Measurements from ENCODE around the gene SLMAP. TPM values are rescaled to one million over a fixed set of nuclear protein-coding genes. Genes with fewer than 3 reads are reported as not detected.
A peak's percentile ranks its signal among the peaks of the same experiment; 100 is the strongest.

Gene SLMAP
- total RNA-seq, 1 donor from 2014 or later, result 58.2 TPM

GRCh38 chr3:57757642-57758297 lies 1.7 kb downstream of the SLMAP start:
- Mint-ChIP-seq H3K27me3 (ENCODE audit: low read depth) (peaks cover 7% of the 10 kb centered on the region), H3K4me1 (ENCODE audit: low read depth) (peaks cover 28% of the 10 kb centered on the region), H3K36me3 (ENCODE audit: low read depth) (peaks cover 34% of the 10 kb centered on the region), H3K9me3 (no peaks in the 10 kb centered on the region), H3K27ac (peak overlapping the region; percentile 90), H3K4me3 (ENCODE audit: low read depth) (peak overlapping the region; percentile 95)
- intact Hi-C loops (cut with micrococcal nuclease), result loop anchor here (5.0 kb wide), 4 partner anchors 200 to 530 kb away; partner anchors contain the start of genes APPL1 and PDE12
- no peak for DNase-seq (ENCODE audit: low spot score)

- Mint-ChIP-seq H3K36me3 (ENCODE audit: low read depth) (peaks cover 38% of the 10 kb centered on the region), H3K9me3 (no peaks in the 10 kb centered on the region), H3K27ac (no peak overlapping the region), H3K4me3 (ENCODE audit: low read depth) (peak overlapping the region; percentile 95), H3K4me1 (ENCODE audit: low read depth) (peaks cover 30% of the 10 kb centered on the region), H3K27me3 (ENCODE audit: low read depth) (peaks cover 5% of the 10 kb centered on the region)
- intact Hi-C loops (cut with micrococcal nuclease), result loop anchor here (5.0 kb wide), 4 partner anchors 201 to 531 kb away; partner anchors contain the start of genes APPL1 and PDE12
- DNase-seq (ENCODE audit: low spot score), result no peak
Observed at GRCh38 chr3:57758686-57759085, 2.6 kb downstream of the SLMAP start.

DNA sequence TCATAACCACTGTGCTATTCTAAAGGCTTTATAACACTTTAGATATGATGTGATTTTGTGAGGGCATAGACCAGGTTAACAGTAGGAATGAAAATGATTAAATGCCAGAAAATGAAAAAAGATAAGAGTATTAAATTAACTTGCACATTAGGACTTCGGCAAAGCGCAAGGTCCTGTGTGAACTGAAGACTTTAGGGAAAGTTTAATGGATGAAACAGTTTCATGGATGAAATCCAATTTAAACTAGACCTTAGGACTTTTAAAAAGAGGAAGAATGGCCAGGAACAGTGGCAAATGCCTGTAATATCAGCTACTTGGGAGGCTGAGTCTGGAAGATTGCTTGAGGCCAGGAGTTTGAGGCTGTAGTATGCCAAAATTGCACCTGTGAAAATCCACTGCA lies 8.7 kb downstream of the SLMAP start:
- intact Hi-C loops (cut with micrococcal nuclease), result no loop called here
- Mint-ChIP-seq H3K36me3 (ENCODE audit: low read depth) (peaks cover 45% of the 10 kb centered on the region), H3K4me3 (ENCODE audit: low read depth) (no peak overlapping the region), H3K9me3 (no peaks in the 10 kb centered on the region), H3K27ac (no peak overlapping the region), H3K4me1 (ENCODE audit: low read depth) (peaks cover 11% of the 10 kb centered on the region), H3K27me3 (ENCODE audit: low read depth) (no peaks in the 10 kb centered on the region)
- no peak for DNase-seq (ENCODE audit: low spot score)

- peaks cover 17% of the 10 kb centered on the region for H3K4me1 Mint-ChIP-seq (ENCODE audit: low read depth)
- peaks cover 42% of the 10 kb centered on the region for H3K36me3 Mint-ChIP-seq (ENCODE audit: low read depth)
- DNase-seq (ENCODE audit: low spot score), result no peak
- H3K27ac Mint-ChIP-seq, result no peak overlapping the region
- no peaks in the 10 kb centered on the region for H3K9me3 Mint-ChIP-seq
- intact Hi-C loops (cut with micrococcal nuclease), result no loop called here
- H3K4me3 Mint-ChIP-seq (ENCODE audit: low read depth), result no peak overlapping the region
- no peaks in the 10 kb centered on the region for H3K27me3 Mint-ChIP-seq (ENCODE audit: low read depth)
Observed at GRCh38 chr3:57768595-57768994, 12.5 kb downstream of the SLMAP start.

DNA sequence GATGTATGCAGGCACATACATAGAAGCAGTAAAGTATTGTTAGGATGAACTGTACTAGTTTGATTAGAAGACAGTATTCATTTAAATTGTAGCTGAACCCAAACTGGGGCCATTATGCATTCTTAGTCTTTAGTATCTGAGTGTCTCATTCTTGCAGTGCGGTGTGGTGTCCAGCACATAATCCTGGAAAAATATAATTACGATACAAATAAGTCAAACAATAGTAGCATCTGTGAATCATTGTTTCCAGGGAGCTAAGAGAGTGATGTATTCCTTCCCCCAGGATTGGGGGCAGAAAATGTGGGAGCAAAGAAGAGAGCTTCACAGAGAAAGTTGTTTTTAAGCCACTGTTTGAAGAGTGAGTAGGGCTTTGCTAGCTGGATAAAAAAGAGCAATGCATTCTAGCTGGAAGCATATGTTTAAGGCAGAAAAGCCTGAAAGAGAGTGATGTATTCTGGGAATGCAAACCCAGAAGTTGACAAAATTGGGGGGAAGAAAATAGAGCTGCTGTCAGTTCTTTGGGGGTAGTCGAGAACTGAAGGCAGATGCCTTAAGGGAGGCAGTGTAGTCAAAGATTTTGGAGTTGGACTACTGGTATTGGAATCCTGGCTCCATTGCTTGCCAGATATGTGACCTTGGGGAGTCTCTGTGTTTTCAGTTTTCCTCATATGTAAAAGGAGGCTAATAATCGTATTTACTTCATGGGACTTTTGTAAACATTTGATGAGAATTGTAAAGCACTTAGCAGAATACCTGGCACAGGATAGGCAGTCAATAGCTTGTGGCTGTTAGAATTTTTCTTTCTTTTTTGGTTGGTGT lies 14.1 kb downstream of the SLMAP start:
- Mint-ChIP-seq H3K36me3 (ENCODE audit: low read depth) (peaks cover 30% of the 10 kb centered on the region), H3K27ac (no peak overlapping the region), H3K4me1 (ENCODE audit: low read depth) (peaks cover 11% of the 10 kb centered on the region), H3K4me3 (ENCODE audit: low read depth) (no peak overlapping the region), H3K9me3 (no peaks in the 10 kb centered on the region), H3K27me3 (ENCODE audit: low read depth) (no peaks in the 10 kb centered on the region)
- DNase-seq (ENCODE audit: low spot score), result no peak
- intact Hi-C loops (cut with micrococcal nuclease), result no loop called here

GRCh38 chr3:57772251-57772650 lies 16.1 kb downstream of the SLMAP start:
- H3K9me3 Mint-ChIP-seq, result no peaks in the 10 kb centered on the region
- H3K27ac Mint-ChIP-seq, result no peak overlapping the region
- no peak overlapping the region for H3K4me3 Mint-ChIP-seq (ENCODE audit: low read depth)
- no peak for DNase-seq (ENCODE audit: low spot score)
- no peaks in the 10 kb centered on the region for H3K27me3 Mint-ChIP-seq (ENCODE audit: low read depth)
- H3K4me1 Mint-ChIP-seq (ENCODE audit: low read depth), result peaks cover 11% of the 10 kb centered on the region
- H3K36me3 Mint-ChIP-seq (ENCODE audit: low read depth), result peaks cover 20% of the 10 kb centered on the region
- intact Hi-C loops (cut with micrococcal nuclease), result no loop called here

GRCh38 chr3:57777774-57778173 lies 21.7 kb downstream of the SLMAP start:
- peaks cover 4% of the 10 kb centered on the region for H3K4me1 Mint-ChIP-seq (ENCODE audit: low read depth)
- peaks cover 19% of the 10 kb centered on the region for H3K36me3 Mint-ChIP-seq (ENCODE audit: low read depth)
- no peaks in the 10 kb centered on the region for H3K9me3 Mint-ChIP-seq
- H3K27ac Mint-ChIP-seq, result no peak overlapping the region
- H3K27me3 Mint-ChIP-seq (ENCODE audit: low read depth), result no peaks in the 10 kb centered on the region
- intact Hi-C loops (cut with micrococcal nuclease), result no loop called here
- H3K4me3 Mint-ChIP-seq (ENCODE audit: low read depth), result no peak overlapping the region
- DNase-seq (ENCODE audit: low spot score), result no peak

- intact Hi-C loops (cut with micrococcal nuclease), result no loop called here
- Mint-ChIP-seq H3K4me1 (ENCODE audit: low read depth) (peaks cover 10% of the 10 kb centered on the region), H3K27me3 (ENCODE audit: low read depth) (no peaks in the 10 kb centered on the region), H3K36me3 (ENCODE audit: low read depth) (peaks cover 23% of the 10 kb centered on the region), H3K4me3 (ENCODE audit: low read depth) (no peak overlapping the region), H3K27ac (no peak overlapping the region), H3K9me3 (no peaks in the 10 kb centered on the region)
- no peak for DNase-seq (ENCODE audit: low spot score)
Observed at GRCh38 chr3:57778494-57778893, 22.4 kb downstream of the SLMAP start.

DNA sequence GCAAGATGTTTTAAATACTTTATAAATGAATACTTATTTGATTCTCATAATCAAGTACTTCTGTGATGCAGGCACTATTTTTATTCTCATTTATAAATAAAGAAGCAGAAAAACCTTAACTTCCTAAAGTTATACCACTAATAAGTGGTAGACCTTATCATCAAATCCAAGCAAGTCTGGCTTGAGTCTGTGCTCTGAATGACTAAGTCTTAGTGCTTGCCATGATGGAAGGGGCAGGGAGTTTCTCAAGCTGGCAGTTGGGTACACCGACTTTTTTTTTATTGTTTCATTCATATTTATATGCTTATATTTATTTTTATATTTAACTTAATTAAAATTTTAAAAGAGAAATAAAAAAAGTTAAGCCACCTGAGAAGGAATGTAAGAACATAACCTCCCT lies 23.6 kb downstream of the SLMAP start:
- H3K4me3 Mint-ChIP-seq (ENCODE audit: low read depth), result no peak overlapping the region
- no peaks in the 10 kb centered on the region for H3K9me3 Mint-ChIP-seq
- peaks cover 10% of the 10 kb centered on the region for H3K4me1 Mint-ChIP-seq (ENCODE audit: low read depth)
- H3K27me3 Mint-ChIP-seq (ENCODE audit: low read depth), result no peaks in the 10 kb centered on the region
- H3K36me3 Mint-ChIP-seq (ENCODE audit: low read depth), result peaks cover 24% of the 10 kb centered on the region
- no peak for DNase-seq (ENCODE audit: low spot score)
- intact Hi-C loops (cut with micrococcal nuclease), result no loop called here
- H3K27ac Mint-ChIP-seq, result no peak overlapping the region

GRCh38 chr3:57783186-57784088 lies 27.3 kb downstream of the SLMAP start:
- intact Hi-C loops (cut with micrococcal nuclease), result no loop called here

GRCh38 chr3:57784089-57784735 lies 28.1 kb downstream of the SLMAP start:
- Mint-ChIP-seq H3K27ac (no peak overlapping the region), H3K9me3 (no peaks in the 10 kb centered on the region), H3K27me3 (ENCODE audit: low read depth) (no peaks in the 10 kb centered on the region), H3K4me1 (ENCODE audit: low read depth) (peaks cover 7% of the 10 kb centered on the region), H3K36me3 (ENCODE audit: low read depth) (peaks cover 20% of the 10 kb centered on the region), H3K4me3 (ENCODE audit: low read depth) (no peak overlapping the region)
- intact Hi-C loops (cut with micrococcal nuclease), result no loop called here
- no peak for DNase-seq (ENCODE audit: low spot score)

More at GRCh38 chr3:57783186-57784088, 27.3 kb downstream of the SLMAP start:
- Mint-ChIP-seq H3K36me3 (ENCODE audit: low read depth) (peaks cover 20% of the 10 kb centered on the region), H3K27ac (no peak overlapping the region), H3K4me1 (ENCODE audit: low read depth) (peaks cover 9% of the 10 kb centered on the region), H3K9me3 (no peaks in the 10 kb centered on the region), H3K4me3 (ENCODE audit: low read depth) (no peak overlapping the region), H3K27me3 (ENCODE audit: low read depth) (no peaks in the 10 kb centered on the region)
- no peak for DNase-seq (ENCODE audit: low spot score)

GRCh38 chr3:57785446-57785845 lies 29.3 kb downstream of the SLMAP start:
- no peak overlapping the region for H3K27ac Mint-ChIP-seq
- intact Hi-C loops (cut with micrococcal nuclease), result no loop called here
- peaks cover 10% of the 10 kb centered on the region for H3K4me1 Mint-ChIP-seq (ENCODE audit: low read depth)

More at GRCh38 chr3:57785446-57785845, 29.3 kb downstream of the SLMAP start:
- H3K36me3 Mint-ChIP-seq (ENCODE audit: low read depth), result peaks cover 20% of the 10 kb centered on the region
- H3K4me3 Mint-ChIP-seq (ENCODE audit: low read depth), result no peak overlapping the region
- DNase-seq (ENCODE audit: low spot score), result no peak
- no peaks in the 10 kb centered on the region for H3K9me3 Mint-ChIP-seq
- H3K27me3 Mint-ChIP-seq (ENCODE audit: low read depth), result no peaks in the 10 kb centered on the region

Data from activated T-helper 2 cell treated with anti-CD3 and anti-CD28 coated beads, Interferon-gamma antibody, Interleukin-2, Interleukin-4, amounts not matched to agents 10 μg/mL and 5 μg/mL and 100 μg/mL, durations not matched to agents 14 hours and 24 hours and 36 hours (primary cell).